Osteoblast (primary cell): ENCODE results near the gene STPG4. TPM values are rescaled to one million over a fixed set of nuclear protein-coding genes. Genes with fewer than 3 reads are reported as not detected.

Experiments
- DNase-seq: peaks from one replicate; pipeline ENCODE4 v3.0.0; 2011; ENCODE audit warnings: low spot score, mixed read lengths; ENCODE audit not compliant: insufficient read length; ENCODE audit errors: missing footprints
- H2AFZ ChIP-seq: 2 replicates; pipeline ENCODE4 v1.6.0; 2011; ENCODE audit warnings: mild to moderate bottlenecking, low read length
- H3K27ac ChIP-seq: 2 replicates; pipeline ENCODE4 v1.5.1; 2011; ENCODE audit warnings: mild to moderate bottlenecking, low read depth, low read length, moderate library complexity
- H3K27me3 ChIP-seq: 2 replicates; pipeline ENCODE4 v1.6.0; 2012; ENCODE audit warnings: mild to moderate bottlenecking, control low read depth, inconsistent platforms, low read length, moderate library complexity; ENCODE audit not compliant: insufficient read depth
- H3K36me3 ChIP-seq: 2 replicates; pipeline ENCODE4 v1.5.1; 2011; ENCODE audit warnings: mild to moderate bottlenecking, low read length, control low read depth, moderate library complexity; ENCODE audit not compliant: insufficient read depth
- H3K4me1 ChIP-seq: 2 replicates; pipeline ENCODE4 v1.5.1; 2011; ENCODE audit warnings: mild to moderate bottlenecking, low read length, control low read depth, moderate library complexity; ENCODE audit not compliant: insufficient read depth
- H3K4me2 ChIP-seq: 2 replicates; pipeline ENCODE4 v1.6.0; 2011; ENCODE audit warnings: mild to moderate bottlenecking, low read length; ENCODE audit not compliant: insufficient read depth
- H3K4me3 ChIP-seq: fragments of 200-600 bp; sonication (generic); 3 replicates; pipeline ENCODE4 v1.5.1; 2012; ENCODE audit warnings: mild to moderate bottlenecking, low read length, inconsistent platforms; ENCODE audit not compliant: insufficient read depth
- H3K79me2 ChIP-seq: 2 replicates; pipeline ENCODE4 v1.6.0; 2012; ENCODE audit warnings: mild to moderate bottlenecking, low read length, control low read depth, inconsistent platforms; ENCODE audit not compliant: insufficient read depth
- H3K9me3 ChIP-seq: 2 replicates; pipeline ENCODE4 v1.5.1; 2011; ENCODE audit warnings: low read depth, low read length, control low read depth
- H4K20me1 ChIP-seq: 2 replicates; pipeline ENCODE4 v1.6.0; 2012; ENCODE audit warnings: mild to moderate bottlenecking, low read length, control low read depth; ENCODE audit not compliant: insufficient read depth
- CTCF ChIP-seq: IDR thresholded peaks from 2 replicates; pipeline ENCODE4 v1.5.1; 2011; ENCODE audit warnings: mild to moderate bottlenecking, low read depth, low read length, moderate library complexity; ENCODE audit errors: extremely low read depth
- total RNA-seq: library from RNA; depleted of rRNA; stranded (reverse); fragments of >200 nt; gene quantifications from 2 replicates; pipeline ENCODE4 v1.2.3, GENCODE V29; 2012

The STPG4 gene
- total RNA-seq, 1 donor, result 0.72 TPM

GRCh38 chr2:47198985-47199451 lies 43.9 kb upstream of the STPG4 start:
- Histone ChIP-seq H2AFZ (peak overlapping the region; percentile 11), H3K4me2 (peak overlapping the region; percentile 65), H3K79me2 (no peaks in the 10 kb centered on the region), H3K4me3 (no peak overlapping the region), H3K4me1 (peaks cover 44% of the 10 kb centered on the region), H4K20me1 (no peaks in the 10 kb centered on the region), H3K27me3 (no peaks in the 10 kb centered on the region), H3K9me3 (no peaks in the 10 kb centered on the region), H3K27ac (peak overlapping the region; percentile 59), H3K36me3 (no peaks in the 10 kb centered on the region)
- peak; percentile 86 for DNase-seq
- no peak for TF ChIP-seq CTCF

GRCh38 chr2:47196499-47196898 lies 41.4 kb upstream of the STPG4 start:
- TF ChIP-seq CTCF, result no peak
- peaks cover 66% of the 10 kb centered on the region for H3K4me1 ChIP-seq

GRCh38 chr2:47196046-47196445 lies 40.9 kb upstream of the STPG4 start:
- H3K79me2 ChIP-seq, result no peaks in the 10 kb centered on the region
- DNase-seq, result no peak
- H3K4me3 ChIP-seq, result no peak overlapping the region
- no peaks in the 10 kb centered on the region for H4K20me1 ChIP-seq
- no peaks in the 10 kb centered on the region for H3K9me3 ChIP-seq
- peaks cover 66% of the 10 kb centered on the region for H3K4me1 ChIP-seq
- no peak for TF ChIP-seq CTCF
- no peaks in the 10 kb centered on the region for H3K36me3 ChIP-seq
- no peak overlapping the region for H2AFZ ChIP-seq
- H3K27me3 ChIP-seq, result no peaks in the 10 kb centered on the region
- no peak overlapping the region for H3K4me2 ChIP-seq
- H3K27ac ChIP-seq, result no peak overlapping the region

More at GRCh38 chr2:47196499-47196898, 41.4 kb upstream of the STPG4 start:
- no peaks in the 10 kb centered on the region for H4K20me1 ChIP-seq
- H3K27me3 ChIP-seq, result no peaks in the 10 kb centered on the region
- no peaks in the 10 kb centered on the region for H3K79me2 ChIP-seq
- H3K36me3 ChIP-seq, result no peaks in the 10 kb centered on the region
- no peak for DNase-seq
- H2AFZ ChIP-seq, result no peak overlapping the region
- H3K9me3 ChIP-seq, result no peaks in the 10 kb centered on the region
- H3K4me2 ChIP-seq, result no peak overlapping the region
- no peak overlapping the region for H3K4me3 ChIP-seq
- H3K27ac ChIP-seq, result no peak overlapping the region

GRCh38 chr2:47195148-47195547 lies 40.0 kb upstream of the STPG4 start:
- Histone ChIP-seq H4K20me1 (no peaks in the 10 kb centered on the region), H3K4me2 (peak overlapping the region; percentile 12), H3K27me3 (no peaks in the 10 kb centered on the region), H3K9me3 (no peaks in the 10 kb centered on the region), H3K4me3 (no peak overlapping the region), H3K4me1 (peaks cover 67% of the 10 kb centered on the region), H3K36me3 (no peaks in the 10 kb centered on the region), H3K27ac (no peak overlapping the region), H2AFZ (no peak overlapping the region), H3K79me2 (no peaks in the 10 kb centered on the region)
- peak; percentile 64 for DNase-seq
- TF ChIP-seq CTCF, result peak; percentile 11
